HG02970 (cell line): ENCODE data around the gene POLR2H.

Experiments used
- ATAC-seq: cut with Tn5 transposase; IDR thresholded peaks from one replicate; pipeline ENCODE4 v1.9.1; 2021; ENCODE audit warnings: mild to moderate bottlenecking, moderate library complexity, moderate number of reproducible peaks; ENCODE audit not compliant: unreplicated experiment, low FRiP score

POLR2H gene

GRCh38 chr3:184368116-184368515 is 6.6 kb downstream of the POLR2H start:
- no peak for ATAC-seq

- ATAC-seq = no peak
Measured at GRCh38 chr3:184368586-184369183, 7.2 kb downstream of the POLR2H start.

- no peak for ATAC-seq
Measured at GRCh38 chr3:184371570-184372018, 10.1 kb downstream of the POLR2H start.

DNA sequence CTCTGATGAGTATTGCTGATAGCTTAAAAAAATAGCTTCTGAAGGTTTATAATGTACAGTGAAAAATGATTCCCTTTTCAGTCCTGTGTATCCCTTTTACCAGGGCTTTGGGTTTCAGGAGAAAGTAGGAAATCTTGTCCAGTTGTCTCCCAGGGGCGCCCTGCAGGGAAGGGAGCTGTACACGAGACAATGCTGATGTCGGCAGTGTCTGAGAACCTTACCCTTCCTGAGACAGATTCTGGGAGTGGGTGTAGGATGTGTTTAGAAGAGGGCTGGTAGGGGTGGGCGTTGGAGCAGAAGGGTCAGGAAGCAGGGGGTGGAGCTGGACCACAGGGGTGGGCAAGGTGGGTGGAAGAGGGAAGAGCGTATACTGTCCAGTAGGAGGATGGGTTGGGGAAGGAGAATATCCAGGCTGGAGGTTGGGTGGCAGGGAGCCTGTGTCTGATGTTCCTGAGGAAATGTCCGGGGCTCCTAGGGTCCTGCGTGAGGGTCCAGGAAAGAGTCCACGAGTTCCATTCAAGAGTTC is 10.8 kb downstream of the POLR2H start:
- no peak for ATAC-seq

GRCh38 chr3:184372911-184373310 is 11.4 kb downstream of the POLR2H start:
- no peak for ATAC-seq

- ATAC-seq = no peak
Measured at GRCh38 chr3:184373422-184373821, 11.9 kb downstream of the POLR2H start.

- no peak for ATAC-seq
Measured at GRCh38 chr3:184375747-184376461, 14.4 kb downstream of the POLR2H start.

GRCh38 chr3:184377374-184377773 is 15.9 kb downstream of the POLR2H start:
- no peak for ATAC-seq

- ATAC-seq = no peak
Measured at GRCh38 chr3:184377882-184378445, 16.5 kb downstream of the POLR2H start, which contains the start of gene THPO. TSS of gene THPO (minus strand) at chr3:184378207. CDS start at chr3:184376259, 1,948 bp downstream.

DNA sequence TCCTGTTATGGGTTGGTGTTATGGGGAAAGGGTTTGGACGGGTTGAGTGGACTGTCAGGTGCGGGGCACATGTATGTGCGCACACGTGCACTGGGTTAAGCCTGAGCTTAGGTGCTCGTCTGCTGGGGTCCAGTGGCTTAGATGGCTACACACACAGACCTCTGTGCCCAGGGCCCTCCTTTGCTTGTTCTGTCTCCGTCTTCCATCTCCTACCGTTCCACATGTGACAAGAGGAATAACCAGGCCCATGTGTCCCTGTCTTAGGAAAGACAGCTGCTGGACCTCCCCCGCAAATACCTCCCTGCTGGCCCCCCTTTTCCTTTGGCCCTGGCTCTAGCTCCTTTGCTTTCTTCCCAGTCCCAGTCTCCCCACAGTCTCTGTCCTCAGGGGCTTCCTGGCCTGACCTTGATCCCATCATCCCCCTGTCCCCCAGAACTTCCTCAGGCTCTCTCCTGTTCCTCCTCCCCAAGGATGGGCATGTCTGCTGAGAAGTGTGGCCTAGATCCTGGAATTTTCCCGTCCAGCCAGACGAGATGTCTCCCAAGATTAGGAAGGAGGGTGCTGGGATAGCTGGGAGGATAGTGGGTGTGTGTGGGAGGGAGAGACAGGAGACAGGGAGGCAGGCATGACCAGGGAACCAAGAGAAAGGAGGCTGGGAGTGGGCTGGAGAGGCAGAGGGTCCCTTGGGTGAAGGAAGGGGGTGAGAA is 17.3 kb downstream of the POLR2H start:
- ATAC-seq = no peak

- no peak for ATAC-seq
Measured at GRCh38 chr3:184379358-184380184, 18.1 kb downstream of the POLR2H start, which contains the start of gene CHRD. TSS of gene CHRD (plus strand) at chr3:184380054. CDS start at chr3:184380319, 265 bp downstream.

DNA sequence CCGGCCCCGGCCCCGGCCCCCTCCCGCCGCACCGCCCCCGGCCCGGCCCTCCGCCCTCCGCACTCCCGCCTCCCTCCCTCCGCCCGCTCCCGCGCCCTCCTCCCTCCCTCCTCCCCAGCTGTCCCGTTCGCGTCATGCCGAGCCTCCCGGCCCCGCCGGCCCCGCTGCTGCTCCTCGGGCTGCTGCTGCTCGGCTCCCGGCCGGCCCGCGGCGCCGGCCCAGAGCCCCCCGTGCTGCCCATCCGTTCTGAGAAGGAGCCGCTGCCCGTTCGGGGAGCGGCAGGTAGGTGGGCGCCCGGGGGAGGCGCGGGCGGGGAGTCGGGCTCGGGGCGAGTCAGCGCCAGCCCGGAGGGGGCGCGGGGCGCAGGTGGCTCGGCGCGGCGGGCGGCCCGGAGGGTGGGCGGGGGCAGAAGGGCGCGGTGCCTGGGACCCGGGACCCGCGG is 18.7 kb downstream of the POLR2H start:
- no peak for ATAC-seq

GRCh38 chr3:184380627-184381260 is 19.2 kb downstream of the POLR2H start:
- ATAC-seq = no peak

GRCh38 chr3:184381261-184382224 is 20.0 kb downstream of the POLR2H start:
- no peak for ATAC-seq

GRCh38 chr3:184382326-184383032 is 21.0 kb downstream of the POLR2H start:
- ATAC-seq = no peak

DNA sequence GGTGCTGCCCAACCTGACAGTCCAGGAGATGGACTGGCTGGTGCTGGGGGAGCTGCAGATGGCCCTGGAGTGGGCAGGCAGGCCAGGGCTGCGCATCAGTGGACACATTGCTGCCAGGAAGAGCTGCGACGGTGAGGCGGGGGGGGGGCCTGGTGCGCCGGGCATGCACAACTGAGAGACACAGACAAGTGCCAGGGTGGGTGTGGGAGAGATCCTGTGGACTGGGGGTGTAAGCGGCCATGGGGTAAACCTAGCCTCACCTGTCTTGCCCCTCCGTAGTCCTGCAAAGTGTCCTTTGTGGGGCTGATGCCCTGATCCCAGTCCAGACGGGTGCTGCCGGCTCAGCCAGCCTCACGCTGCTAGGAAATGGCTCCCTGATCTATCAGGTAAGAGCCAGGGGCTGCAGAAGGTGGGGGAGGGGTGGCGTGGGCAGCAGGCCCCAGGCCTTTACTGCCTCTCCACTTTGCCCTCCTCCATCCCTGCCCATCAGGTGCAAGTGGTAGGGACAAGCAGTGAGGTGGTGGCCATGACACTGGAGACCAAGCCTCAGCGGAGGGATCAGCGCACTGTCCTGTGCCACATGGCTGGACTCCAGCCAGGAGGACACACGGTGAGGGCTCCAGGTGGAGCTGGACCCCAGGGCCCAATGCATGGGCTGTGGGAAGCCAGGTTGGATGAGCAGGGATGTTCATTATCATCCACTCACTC is 21.7 kb downstream of the POLR2H start:
- no peak for ATAC-seq

GRCh38 chr3:184384342-184384741 is 22.8 kb downstream of the POLR2H start:
- ATAC-seq = no peak
